HCT116 (cell line): ENCODE measurements around the gene CMTM2.

Experiments used
- ATF3 ChIP-seq: IDR thresholded peaks from 2 replicates; pipeline ENCODE4 v1.6.1; 2012
- MAX ChIP-seq: IDR thresholded peaks from 2 replicates; pipeline ENCODE4 v1.6.1; 2012
- POLR2AphosphoS5 ChIP-seq: IDR thresholded peaks from 2 replicates; pipeline ENCODE4 v1.6.1; 2011; ENCODE audit warnings: mild to moderate bottlenecking, low read depth, low read length, moderate library complexity
- REST ChIP-seq: IDR thresholded peaks from 2 replicates; pipeline ENCODE4 v1.6.1; 2012; ENCODE audit warnings: low read depth
- SRF ChIP-seq: IDR thresholded peaks from 2 replicates; pipeline ENCODE4 v1.6.1; 2012; ENCODE audit warnings: low read depth
- TF ChIP-seq, protein P1 (sequence below), 3 experiments: fragments of 200-600 bp in 1 of 3; sonication (generic) in 1 of 3; IDR thresholded peaks in 2 of 3; conservative IDR thresholded peaks in 1 of 3; 2 replicates each; pipeline ENCODE4 v1.5.1; 2012 to 2017; ENCODE audit warnings: low read depth in 2 of 3, low read length in 2 of 3, antibody characterized with exemption in 1 of 3, borderline replicate concordance in 1 of 3, control low read depth in 1 of 3, mild to moderate bottlenecking in 1 of 3, mixed read lengths in 1 of 3, mixed run types in 1 of 3, moderate library complexity in 1 of 3; ENCODE audit not compliant: insufficient read depth in 1 of 3

- TF ChIP-seq POLR2AphosphoS5 = no peak
- no peak for TF ChIP-seq SRF
- no peak for TF ChIP-seq MAX
- no peak for TF ChIP-seq REST
- TF ChIP-seq, protein P1, sequence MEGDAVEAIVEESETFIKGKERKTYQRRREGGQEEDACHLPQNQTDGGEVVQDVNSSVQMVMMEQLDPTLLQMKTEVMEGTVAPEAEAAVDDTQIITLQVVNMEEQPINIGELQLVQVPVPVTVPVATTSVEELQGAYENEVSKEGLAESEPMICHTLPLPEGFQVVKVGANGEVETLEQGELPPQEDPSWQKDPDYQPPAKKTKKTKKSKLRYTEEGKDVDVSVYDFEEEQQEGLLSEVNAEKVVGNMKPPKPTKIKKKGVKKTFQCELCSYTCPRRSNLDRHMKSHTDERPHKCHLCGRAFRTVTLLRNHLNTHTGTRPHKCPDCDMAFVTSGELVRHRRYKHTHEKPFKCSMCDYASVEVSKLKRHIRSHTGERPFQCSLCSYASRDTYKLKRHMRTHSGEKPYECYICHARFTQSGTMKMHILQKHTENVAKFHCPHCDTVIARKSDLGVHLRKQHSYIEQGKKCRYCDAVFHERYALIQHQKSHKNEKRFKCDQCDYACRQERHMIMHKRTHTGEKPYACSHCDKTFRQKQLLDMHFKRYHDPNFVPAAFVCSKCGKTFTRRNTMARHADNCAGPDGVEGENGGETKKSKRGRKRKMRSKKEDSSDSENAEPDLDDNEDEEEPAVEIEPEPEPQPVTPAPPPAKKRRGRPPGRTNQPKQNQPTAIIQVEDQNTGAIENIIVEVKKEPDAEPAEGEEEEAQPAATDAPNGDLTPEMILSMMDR (IDR thresholded peaks at IDR 0.05 in 2 of 3, conservative IDR thresholded peaks at IDR 0.05 in 1 of 3; ENCODE audit: borderline replicate concordance in 1 of 3, insufficient read depth in 1 of 3, low read depth in 2 of 3, low read length in 2 of 3) = no peak
- TF ChIP-seq ATF3 = no peak
Measured at GRCh38 chr16:66616592-66616991, 37.3 kb downstream of the CMTM2 start.
